HG03378 (cell line): ENCODE results near the gene WDFY3.

Experiments used
- ATAC-seq: cut with Tn5 transposase; IDR thresholded peaks from one replicate; pipeline ENCODE4 v1.9.1; 2021; ENCODE audit warnings: mild to moderate bottlenecking, moderate library complexity; ENCODE audit not compliant: unreplicated experiment

The WDFY3 gene

GRCh38 chr4:84966382-84967242 is at the start of gene WDFY3:
WDFY3 (minus strand) TSS chr4:84966690; CDS start chr4:84860591, 106,099 bp downstream.
- no peak for ATAC-seq

- ATAC-seq = no peak
Measured at GRCh38 chr4:85005865-85006377, 39.4 kb upstream of the WDFY3 start.

DNA sequence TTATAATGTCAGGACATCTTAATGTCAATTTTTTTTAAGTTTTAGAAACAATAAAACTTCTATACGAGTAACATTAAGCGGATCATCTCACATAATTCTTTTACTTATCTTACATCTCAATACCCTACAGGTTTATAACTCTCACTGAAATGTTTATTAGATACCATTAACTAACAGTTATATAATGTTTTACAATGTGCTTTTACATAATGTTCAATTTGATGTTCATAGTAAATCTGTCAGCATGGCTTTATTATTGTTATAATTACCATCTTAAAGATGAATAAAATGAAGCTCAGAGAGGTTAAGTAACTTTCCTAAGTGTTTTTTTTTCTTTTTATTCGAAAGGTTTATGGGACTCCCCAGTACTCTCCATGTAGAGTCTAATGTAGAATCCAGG is 33.9 kb upstream of the WDFY3 start:
- ATAC-seq = no peak

GRCh38 chr4:84995386-84995785 is 28.9 kb upstream of the WDFY3 start:
- ATAC-seq = no peak

GRCh38 chr4:84994280-84994679 is 27.8 kb upstream of the WDFY3 start:
- ATAC-seq = no peak

GRCh38 chr4:84985952-84986351 is 19.5 kb upstream of the WDFY3 start:
- no peak for ATAC-seq

DNA sequence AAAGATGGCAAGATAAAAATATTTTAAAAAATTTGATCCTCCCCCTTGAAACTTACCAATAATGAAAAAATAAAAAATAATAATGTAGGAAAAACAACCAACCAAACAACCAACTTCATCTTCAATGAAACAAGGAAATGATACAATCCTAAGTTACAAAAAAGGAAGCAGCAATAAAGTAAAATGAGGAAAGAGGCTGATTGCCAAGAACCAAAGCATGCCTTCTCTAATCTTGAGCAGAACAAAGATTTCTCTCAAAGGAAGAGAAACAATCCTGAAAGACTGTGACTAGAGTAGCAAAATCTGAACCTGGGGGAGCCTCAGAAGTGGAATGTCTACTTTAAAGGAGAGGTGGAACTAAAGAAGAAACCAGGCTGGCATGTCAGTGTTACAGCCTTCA is 10.9 kb upstream of the WDFY3 start:
- ATAC-seq = no peak

- no peak for ATAC-seq
Measured at GRCh38 chr4:84973856-84974255, 7.4 kb upstream of the WDFY3 start.

- peak; percentile 67 for ATAC-seq
Measured at GRCh38 chr4:84971319-84971932, 4.9 kb upstream of the WDFY3 start.

- ATAC-seq = no peak
Measured at GRCh38 chr4:84968925-84969324, 2.4 kb upstream of the WDFY3 start.

DNA sequence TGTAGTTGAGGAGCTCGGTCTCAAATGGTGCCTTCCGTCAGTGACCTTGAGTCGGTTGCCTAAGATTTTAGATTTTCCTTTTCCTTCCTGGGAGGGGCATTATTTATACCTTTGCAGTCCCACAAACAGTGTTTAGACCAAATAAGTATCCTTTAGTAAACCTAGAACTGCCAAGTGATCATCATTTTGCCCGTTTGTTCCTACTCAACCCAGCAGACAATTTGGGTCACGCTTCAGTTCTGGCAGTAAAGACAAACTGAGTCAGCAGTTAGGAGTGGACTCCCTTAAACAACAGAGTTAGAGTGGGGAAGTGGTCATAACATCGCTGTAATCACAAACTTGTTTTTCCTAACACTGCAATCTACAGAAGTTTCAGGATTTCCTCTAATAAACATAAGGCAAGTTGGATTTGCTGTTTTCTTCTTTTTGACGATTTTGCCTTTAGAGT is 777 bp upstream of the WDFY3 start:
- ATAC-seq = no peak

DNA sequence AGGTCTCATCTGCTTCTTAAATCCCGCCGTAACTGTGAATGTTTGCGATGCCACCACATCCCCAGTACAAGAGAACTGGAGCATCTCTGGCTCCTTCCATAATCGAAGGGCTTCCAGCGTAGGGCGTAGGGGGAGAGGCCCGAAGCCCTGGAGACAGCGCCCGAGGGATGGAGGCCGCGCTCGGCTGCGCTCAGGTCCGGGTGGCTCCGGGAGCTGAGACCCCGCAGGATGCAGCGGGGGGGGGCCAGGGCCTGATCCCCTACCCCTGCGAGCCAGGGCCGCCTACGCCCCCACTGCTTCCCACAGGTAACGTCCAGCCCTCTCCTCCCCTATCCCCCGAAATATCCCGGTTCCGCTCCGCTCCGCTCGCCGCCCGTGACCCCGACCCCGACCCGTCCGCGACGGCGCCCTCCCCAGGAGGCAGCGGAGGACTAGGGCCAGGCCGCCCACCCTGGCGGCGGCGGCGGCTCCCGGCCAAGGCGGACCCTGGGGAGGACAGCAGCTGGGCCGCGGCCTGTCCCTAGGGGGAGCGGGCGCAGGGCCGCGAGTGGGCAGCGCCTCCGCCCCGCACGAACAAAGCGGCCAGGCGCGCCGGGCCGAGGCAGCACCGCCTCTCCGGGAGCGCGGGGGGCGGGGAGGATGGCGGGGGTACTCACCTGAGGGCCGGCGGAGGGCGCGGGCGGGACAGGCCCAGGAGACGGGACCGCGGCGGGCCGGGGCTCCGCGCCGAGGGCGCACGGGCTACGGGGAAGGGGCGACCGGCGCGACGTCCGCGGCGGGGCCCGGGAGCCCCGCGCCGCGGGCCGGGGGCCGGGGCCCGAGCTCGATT is 723 bp downstream of the WDFY3 start:
- no peak for ATAC-seq

GRCh38 chr4:84964995-84965552 is 1.4 kb downstream of the WDFY3 start:
- ATAC-seq = no peak

- no peak for ATAC-seq
Measured at GRCh38 chr4:84962102-84962501, 4.4 kb downstream of the WDFY3 start.

- ATAC-seq = no peak
Measured at GRCh38 chr4:84958434-84958833, 8.1 kb downstream of the WDFY3 start.

GRCh38 chr4:84957514-84958420 is 8.7 kb downstream of the WDFY3 start:
- ATAC-seq = no peak

DNA sequence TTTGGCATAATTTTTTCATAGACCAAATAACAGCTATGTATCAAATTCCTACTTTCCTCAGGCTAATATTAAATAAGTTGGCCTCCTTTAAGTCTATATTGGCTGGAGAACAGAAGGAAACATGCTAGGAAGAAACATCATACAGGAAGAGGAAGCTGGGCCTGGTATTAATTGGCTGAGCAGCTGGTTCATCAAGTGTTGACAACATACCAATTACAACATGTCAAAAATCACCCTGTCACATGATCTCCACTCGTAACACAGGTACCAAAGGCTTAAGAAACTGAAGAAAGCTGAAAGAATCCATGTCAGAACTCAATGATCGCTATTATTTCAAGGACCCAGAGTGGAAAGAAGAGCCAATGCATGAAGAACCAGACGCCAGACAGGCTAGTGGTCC is 10.5 kb downstream of the WDFY3 start:
- ATAC-seq = no peak

GRCh38 chr4:84954982-84955567 is 11.4 kb downstream of the WDFY3 start:
- ATAC-seq = no peak

GRCh38 chr4:84952776-84953175 is 13.7 kb downstream of the WDFY3 start:
- no peak for ATAC-seq

DNA sequence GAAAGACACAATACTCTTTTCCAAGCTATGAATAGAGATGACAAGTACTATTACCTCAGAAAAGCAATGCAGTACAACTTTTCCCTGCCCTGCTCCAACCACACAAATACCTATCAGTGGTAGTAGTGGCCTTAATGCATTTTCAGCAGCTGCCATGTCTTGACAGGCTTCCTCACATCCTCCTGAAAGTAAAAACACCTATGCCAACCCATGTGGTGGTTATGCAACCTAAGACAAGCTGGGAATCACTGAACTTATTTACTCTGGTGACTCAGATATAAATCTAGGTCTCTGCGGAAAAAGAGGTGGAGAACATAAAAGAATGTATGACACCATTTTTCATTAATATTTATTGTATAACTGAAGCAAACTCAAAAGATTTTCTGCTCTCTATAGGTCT is 14.5 kb downstream of the WDFY3 start:
- ATAC-seq = no peak
